Daoy (cell line): ENCODE data around the gene FBLN1. TPM values are rescaled to one million over a fixed set of nuclear protein-coding genes. Genes with fewer than 3 reads are reported as not detected.
"Not testable (repeated sequence)": the region's sequence is repeated elsewhere in the genome, so short reads cannot be mapped to it uniquely, and the experiment has no call there.

Experiments used
- DNase-seq: peaks from one replicate; pipeline ENCODE4 v3.0.0-alpha.2; 2015; ENCODE audit warnings: low read depth
- total RNA-seq: library from RNA; depleted of rRNA; stranded (reverse); fragments of >200 nt; shearing (Covaris generic); gene quantifications from 2 replicates; pipeline ENCODE4 v1.2.3, GENCODE V29; 2014

The FBLN1 gene
- total RNA-seq, 1 experiment from 2014 or later = 10.0 TPM

DNA sequence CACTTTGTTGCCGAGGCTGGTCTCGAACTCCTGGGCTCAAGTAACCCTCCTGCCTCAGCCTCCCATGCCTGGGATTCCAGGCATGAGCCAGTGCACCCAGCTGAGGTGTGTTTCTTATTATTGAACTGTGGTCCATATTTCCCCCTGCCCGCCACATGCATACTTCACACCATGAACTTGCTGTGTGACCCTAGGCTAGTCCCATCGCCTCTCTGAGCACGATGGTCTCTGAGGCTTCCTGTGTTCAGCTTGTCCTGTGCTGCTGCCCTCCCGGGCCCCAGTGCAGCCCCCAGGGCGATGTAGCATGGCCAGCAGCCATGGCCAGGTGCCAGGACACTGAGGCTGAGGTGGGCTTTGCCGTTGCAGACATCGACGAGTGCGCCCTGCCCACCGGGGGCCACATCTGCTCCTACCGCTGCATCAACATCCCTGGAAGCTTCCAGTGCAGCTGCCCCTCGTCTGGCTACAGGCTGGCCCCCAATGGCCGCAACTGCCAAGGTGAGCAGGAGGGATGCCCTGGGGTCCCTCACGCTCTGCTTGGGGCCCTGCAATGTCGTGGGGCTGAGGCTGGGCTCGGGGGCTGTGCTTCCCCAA is 45.7 kb downstream of the FBLN1 start:
- no peak for DNase-seq

DNA sequence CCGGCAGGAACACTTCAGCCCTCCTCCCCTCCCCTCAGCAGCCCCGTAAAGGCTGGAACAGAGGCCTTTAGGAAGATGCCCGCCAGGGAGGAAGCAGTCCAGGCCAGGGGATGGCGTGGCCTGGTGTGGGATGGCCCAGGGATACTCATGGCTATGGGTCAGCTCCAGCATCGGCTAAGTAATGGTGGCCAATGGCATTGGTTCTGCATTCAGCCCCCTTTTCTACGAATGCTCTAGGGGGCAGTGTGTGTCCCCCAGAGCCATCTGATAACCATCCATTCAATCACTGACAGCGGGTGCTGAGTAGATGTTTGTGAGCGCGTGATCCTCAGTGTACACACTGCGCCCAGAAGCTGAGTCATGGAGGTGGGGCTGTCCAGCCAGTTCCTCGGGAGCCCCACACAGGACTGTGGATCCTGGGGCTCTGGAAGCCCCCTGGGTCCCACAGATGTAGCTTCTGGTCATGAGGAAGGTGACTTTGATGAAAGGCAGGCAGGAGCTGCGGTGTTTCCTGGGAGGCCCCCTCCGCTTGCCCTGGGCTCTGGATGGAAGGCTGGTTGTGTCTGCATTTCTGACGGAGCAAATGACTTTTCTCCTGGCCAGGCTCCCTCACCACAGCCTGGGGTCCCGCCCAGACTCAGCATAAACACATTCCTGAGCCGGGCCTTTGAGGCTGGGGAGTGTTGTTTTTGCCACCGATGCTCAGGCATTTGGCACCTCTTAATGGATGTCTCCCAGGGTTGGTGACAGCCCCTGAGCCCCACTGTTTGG is 46.5 kb downstream of the FBLN1 start:
- peak; percentile 90 for DNase-seq

DNA sequence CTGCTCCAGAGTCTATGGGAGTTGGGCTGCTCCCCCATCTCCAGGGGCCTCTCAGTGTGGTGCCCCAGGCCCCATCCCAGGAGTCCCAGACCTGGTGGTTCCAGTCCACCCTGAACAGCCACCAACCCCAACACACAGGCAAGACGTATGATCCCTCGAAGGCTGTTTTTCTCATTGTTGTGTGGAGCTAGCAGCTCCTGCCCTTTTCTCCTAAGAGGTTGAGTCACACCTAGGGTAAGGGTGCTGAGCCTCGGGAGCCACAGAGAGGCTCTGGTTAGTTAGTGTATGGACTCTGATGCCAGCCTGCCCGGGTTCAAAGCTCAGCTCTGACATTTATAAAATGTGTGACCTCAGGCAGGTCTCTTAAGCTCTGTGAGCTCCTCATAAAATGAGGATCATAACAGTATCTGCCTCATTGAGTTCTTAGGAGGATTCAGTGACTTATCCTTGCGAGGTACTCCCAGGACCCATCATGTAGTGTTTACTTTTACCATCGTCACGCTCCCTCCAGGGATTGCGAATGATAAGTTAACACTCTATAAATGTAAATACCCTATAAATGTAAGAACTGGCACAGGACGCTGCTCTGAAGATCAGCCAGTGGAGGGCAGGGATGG is 47.2 kb downstream of the FBLN1 start:
- no peak for DNase-seq

- no peak for DNase-seq
These were observed 47.7 kb downstream of the FBLN1 start for GRCh38 chr22:45550416-45550815.

DNA sequence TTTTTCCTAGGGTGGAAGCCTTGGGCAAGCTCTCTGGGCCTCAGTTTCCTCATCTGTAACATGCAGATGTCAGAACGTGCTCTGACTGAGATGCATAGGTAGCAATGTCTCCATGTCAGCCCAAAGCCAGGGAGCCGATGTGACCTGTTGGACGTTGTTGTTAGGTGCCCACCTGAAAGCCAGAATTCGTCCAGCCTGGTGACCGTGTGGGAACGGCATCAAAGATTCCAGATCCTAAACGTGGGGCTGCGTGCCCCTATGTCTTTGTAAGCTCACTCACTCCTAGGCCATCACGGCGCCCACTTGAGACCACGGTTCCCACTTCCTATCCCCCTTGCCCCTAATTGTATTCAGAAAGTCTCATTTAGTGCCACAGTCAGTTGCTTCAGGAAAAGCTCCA is 48.2 kb downstream of the FBLN1 start:
- DNase-seq = no peak

DNA sequence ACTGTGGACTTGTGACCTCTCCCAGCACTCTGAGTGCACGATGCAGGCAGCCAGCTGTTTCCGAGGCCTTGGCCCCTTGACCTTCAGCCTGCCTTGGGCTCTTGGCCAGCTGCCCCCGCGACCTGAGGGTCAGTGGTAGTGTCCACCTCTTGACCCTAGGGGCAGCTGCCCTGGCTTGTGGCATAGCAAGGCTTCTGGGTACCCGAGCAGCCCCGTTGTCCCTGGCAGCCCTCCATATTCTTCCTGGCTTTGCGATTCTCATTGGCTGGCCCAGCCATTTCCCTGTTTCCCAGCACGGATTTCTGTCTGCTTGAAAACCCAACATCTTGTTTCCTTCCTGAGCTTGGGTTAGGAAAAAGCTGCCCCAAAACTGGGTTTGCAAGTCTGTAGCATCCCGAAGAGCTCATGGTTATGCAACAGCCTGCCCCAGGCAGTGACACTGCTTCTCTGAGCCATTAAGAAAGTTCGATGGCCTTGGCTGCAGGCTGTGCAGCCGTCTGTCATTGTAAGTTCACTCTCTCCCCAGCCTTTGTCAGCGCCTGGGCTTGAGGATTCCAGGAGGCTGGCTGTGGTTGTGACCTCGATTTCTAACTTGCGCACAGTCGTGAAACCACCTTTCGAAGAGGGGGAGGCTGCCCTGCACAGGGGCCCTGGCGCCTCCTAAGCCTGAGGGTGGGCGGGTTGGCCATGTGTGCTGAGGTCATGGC is 48.8 kb downstream of the FBLN1 start:
- no peak for DNase-seq

DNA sequence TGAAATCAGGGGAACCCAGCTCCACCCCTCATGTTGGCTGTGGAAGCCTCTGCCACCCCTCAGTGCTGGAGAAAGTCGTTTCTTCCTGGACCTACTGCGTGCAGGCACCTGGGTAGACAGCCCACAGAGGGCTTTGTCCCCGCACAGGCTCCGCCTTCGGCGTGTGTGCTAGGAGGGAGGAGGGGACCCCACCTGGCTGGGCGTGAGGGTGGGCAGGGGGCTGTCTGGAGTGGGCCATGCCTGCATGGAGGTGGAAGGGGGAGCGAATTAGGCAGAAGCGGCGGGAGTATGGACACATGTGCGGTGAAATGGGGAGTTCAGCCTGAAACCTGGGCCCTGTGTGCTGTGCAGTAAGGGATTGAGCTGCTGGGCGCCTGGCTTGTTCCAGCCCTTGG is 49.3 kb downstream of the FBLN1 start:
- no peak for DNase-seq

DNA sequence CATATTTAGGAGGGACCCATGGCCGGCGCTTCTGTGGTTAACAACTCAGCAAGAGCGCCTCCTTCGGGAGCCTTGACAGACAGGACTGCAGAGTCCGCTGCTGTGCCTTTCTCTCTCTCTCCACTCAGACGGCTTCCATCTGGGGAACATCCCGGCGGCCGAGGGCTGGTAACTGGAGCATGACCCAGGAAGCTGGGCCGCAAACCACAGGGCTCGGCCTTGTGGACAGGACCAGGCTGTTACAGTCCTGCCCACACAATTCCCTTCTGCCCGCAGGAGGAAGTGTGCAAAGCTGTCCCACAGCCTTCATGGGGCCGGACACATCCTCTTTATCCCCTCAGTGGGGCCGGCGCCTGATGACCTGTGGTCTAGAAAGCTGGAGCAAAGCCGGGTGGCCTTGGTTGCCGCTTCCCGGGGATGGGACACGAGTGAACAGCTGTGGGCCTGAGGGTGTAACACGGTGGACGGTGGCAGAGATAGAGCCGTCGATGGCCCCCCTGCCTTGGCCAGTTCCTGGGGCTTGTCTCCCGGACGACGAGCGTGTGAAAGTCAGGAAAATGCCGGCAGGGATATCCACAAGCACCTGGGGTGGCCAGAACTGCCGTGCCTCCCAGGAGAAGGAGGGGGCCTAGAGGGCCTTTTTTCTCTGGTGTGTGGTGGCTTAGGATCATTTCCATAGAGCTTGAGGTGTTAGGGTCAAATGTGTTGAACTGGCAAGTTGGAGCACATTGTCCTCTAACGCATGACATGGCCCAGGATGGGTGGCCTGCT is 50.1 kb downstream of the FBLN1 start:
- DNase-seq = peak; percentile 73

DNA sequence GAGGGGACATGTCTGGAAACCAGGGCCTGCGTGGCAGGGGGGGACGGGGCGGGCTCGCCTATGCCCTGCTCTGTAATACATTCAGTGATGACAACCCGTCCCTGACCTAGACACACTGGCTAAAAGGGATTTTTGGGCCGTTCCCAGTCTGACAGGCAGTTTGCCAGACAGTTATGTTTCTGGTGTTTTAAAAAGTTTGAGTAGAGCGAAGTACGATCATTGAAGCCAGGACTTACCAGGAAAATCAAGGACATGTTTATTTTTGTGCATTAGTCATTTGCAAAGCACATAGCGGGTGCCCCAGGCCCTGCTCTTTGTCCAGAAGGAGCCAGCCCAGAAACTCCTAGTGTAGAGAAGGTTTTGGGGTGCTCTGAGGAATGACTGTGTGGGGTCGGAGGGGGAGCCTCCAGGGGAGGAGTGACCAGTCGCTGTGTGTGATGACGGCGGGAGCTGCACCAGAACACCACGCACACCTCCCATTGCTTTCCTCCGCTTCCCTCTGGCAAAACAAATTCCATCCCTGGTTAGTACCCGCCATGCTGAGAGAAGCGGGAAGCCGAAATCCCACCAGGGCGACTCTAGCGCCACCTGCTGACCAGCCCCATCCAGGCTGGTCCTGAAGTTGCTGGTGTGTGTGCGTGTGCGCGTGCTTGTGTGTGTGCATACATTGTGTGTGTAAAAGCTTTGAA is 50.8 kb downstream of the FBLN1 start:
- peak; percentile 86 for DNase-seq

DNA sequence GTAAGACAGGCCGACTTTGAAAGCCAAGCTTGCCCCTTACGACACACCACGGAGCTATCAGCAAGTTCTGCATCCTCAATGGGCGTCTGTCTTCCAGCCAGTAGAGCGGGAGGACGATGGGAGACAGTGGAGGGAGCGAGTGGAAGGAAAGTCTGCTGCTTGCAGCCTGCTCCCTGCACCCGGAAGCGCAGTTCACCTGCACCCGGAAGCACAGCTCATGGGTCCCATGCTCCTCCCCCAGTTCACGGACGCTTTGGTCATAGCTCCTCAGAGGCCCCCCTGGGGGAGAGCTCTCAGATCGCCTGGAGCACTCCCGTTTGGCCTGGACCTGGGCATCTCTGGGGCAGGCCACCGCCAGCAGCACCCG is 51.3 kb downstream of the FBLN1 start:
- no peak for DNase-seq

DNA sequence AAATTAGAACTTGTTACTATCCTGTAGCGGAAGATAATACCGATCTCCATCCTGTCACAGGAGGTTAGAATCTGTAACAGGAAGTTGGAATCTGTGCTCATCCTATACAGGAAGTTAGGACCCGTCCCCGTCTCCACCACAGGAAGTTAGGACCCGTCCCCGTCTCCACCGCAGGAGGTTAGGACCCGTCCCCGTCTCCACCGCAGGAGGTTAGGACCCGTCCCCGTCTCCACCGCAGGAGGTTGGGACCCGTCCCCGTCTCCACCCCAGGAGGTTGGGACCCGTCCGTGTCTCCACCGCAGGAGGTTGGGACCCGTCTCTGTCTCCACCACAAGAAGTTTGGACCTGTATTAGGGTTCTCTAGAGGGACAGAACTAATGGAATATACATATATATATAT is 52.2 kb downstream of the FBLN1 start:
- DNase-seq = no peak

DNA sequence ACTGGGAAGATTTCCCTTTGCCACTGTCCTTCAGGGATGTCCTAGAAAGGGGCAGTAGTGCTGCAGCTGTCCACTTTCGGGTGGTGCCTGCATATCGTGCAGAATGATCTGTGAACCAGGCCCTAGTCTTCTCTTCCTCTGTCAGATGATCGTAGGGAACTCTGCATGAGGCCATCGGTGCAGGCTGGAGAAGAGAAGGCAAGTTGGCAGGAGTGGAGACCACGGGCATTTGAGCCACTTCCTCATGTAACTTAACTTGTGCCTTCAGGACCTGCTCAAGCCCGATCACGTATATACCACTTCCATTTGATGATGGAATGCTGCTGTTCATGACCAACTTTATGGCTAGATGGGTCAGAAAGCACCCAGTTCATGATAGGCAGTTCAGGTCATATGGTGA is 55.2 kb downstream of the FBLN1 start:
- not testable (repeated sequence) for DNase-seq

- not testable (repeated sequence) for DNase-seq
These were observed 57.4 kb downstream of the FBLN1 start for GRCh38 chr22:45560092-45560491.

DNA sequence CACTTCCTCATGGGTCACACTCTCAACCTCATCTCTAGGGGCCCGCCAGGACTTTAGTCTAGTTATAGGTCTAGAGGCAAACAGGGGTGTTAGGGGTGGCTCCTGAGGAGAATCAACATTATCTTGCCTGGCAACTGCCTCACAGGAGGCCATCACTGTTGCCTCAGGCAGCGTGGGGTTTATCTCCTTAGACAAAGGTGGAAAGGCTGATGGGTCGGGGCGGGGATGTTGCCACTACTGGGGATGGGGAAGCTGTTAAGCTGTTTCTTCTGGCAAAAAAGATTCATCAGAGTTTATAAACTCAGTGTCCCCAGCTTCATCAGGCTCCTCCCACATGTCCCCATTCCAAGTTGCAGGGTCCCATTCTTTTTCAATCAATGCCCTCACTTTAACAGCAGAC is 58.1 kb downstream of the FBLN1 start:
- not testable (repeated sequence) for DNase-seq

GRCh38 chr22:45562102-45562501 is 59.4 kb downstream of the FBLN1 start:
- no peak for DNase-seq

GRCh38 chr22:45562537-45563361 is 60.1 kb downstream of the FBLN1 start:
- DNase-seq = no peak

DNA sequence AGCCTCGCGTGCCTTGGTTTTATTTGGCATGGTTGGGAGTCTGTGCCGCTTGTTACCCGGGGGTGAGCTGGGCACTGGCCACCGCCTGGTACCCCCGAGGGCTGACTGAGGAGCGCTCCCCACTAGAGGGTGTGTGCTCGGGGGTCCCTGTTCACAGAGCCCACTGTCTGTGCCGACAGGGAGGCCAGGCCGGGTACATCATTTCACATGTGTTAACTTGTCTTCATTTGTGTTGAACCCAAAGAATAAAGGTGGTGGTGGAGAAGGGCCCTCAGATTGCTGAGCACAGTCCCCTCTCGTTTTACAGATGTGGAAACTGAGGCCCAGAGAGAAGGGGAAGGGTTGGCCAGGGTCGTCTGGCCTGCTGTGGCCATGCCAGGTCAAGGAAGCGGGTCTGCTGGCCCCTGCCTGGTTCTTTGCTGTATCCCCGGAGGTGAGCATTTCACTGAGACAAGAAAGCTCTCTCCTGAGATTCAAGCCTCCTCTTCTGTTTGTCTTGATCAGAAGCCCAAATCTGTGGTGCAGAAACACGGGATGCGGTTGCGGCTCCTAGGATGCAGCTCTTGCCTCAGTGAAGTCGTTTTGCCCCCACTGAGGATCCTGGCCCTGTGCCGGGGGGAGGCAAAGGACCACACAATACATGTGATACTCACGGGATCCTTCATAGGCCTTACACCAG is 60.8 kb downstream of the FBLN1 start:
- DNase-seq = no peak

DNA sequence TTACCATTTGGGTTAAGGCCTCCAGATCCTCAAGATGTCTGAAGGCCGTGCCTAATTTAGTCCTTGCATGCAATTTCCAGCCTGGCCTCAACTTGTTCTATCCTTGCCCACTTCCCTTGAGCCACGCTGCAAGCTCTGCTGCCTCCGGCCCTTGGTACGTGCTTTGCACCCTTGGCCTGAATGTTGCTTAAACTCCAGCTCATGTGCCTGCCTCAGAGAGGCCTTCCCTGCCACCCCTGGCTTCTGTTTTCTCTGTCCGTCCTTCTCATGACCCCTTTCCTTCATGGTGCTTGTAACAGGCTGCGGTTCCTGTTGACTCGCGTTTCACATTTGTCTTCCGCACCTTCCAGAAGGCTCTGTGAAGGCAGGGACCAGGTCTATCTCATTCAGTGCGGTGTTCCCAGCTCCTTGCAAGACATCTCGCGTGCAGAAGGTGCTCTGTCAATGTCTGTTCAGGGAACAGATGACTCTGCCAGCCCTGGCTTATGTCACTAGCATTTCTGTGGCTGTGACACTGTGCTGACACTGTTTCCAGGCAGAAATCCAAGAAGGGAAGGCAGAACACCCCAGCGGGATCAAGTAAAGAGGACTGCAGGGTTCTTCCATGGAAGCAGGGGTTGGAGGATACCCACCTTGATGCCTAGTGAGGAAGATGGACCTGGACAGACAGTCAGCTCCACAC is 61.8 kb downstream of the FBLN1 start:
- DNase-seq = no peak

DNA sequence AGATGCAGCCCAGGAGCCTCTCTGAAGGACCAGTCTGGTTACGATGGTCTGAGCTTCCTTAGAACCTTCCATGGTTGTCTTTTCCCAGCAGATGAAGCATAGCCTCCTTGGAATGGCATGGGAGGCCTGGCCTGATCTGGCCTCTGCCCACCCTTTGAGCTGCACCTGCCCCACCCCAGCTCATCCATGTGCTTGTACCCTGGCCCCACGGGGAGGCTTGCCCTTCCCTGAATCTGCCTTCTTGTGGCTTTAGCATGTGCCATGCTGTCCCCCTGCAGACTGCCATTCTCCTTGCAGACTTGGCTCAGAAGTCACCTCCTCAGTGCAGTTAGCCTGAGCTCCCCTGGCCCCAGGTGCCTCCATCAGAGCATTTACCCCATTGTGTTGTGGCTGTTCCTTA is 62.5 kb downstream of the FBLN1 start:
- DNase-seq = no peak
